T47D (cell line): ENCODE measurements around the gene MYO1B.

Experiments
- DNase-seq, 2 experiments: peaks; one replicate each; pipeline versions ENCODE4 v3.0.0 to v3.0.0-alpha.2; 2011 to 2012; ENCODE audit warnings: low read depth in 1 of 2, low spot score in 1 of 2
- JUND ChIP-seq: IDR thresholded peaks from 2 replicates; pipeline ENCODE4 v1.6.1; 2012; ENCODE audit warnings: low read depth
- in situ Hi-C: cut with HindIII; loops from 2 replicates; pipeline ENCODE4 v1.10.0; 2016; ENCODE audit warnings: low sequenced_read_pairs, low pct_unique_long_range_greater_than_20kb

Gene MYO1B

DNA sequence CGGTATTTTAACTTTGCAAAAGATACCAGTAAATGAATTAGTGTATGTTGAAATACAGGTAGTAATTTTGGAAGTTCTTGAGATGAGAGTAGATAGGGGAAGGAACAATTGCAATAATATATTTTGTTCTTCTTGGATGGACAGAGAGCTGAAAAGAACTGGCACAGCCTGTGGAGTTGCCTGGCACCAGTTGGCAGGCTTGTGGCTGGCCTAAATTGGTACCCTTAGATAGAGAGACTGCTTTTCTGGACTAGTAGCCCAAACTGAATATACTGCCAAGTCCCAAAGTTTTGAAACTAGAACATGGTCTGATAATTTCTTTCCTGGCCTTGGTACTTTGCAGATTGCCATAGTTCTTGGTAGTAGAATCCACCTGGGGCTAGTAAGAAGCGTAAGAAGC lies 26.9 kb downstream of the MYO1B start:
- no peak for DNase-seq
- in situ Hi-C loops: no loop called here
- TF ChIP-seq JUND: no peak

DNA sequence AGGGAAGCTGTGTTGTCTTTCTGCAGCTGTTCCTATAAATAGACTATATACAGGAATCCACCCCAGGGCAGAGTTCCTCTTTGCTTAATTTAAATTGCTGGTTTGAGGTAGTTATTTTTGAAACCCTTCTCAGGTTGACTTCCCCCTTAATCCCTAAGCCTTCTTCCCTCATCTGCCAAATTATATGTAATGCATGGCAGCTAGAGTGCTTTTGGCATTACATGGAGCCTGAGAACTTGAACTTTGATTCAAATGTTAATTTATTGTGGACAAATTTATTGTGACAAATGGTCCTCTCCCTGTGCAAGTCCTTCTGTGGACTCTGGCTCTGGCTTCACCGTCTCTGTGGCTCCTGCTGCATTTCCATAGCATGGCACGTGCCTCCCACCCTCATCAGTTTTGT lies 29.2 kb downstream of the MYO1B start:
- in situ Hi-C loops: no loop called here
- no peak for TF ChIP-seq JUND
- DNase-seq: no peak

DNA sequence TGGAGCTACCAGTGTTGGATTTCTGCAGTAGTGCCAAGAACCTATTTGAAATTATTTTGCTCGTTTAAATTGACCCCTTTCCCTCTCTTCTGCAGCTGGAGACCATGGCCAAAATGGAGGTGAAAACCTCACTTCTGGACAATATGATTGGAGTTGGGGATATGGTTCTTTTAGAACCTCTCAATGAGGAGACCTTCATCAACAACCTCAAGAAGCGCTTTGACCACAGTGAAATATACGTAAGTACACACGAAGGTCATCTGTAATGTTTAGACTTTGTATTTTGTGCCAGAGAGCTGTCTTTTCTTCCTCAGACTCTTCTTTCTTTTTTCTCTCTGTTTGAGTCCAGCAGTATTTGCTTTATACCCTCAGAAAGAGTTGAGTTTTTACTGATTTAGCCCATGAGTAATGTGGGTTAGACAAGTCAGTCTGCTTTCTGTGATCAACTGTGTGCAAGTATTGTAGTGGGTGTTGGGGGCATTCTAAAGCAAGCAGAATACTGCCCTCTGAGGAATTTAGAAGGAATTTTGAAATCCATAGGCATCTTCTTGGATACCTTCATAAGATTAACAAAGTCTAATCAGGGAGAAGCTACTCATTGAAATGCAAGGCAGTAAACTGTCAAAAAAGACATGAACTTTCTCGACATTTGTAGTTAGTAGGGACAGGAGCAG lies 31.7 kb downstream of the MYO1B start:
- in situ Hi-C loops: no loop called here
- no peak for DNase-seq
- TF ChIP-seq JUND: no peak

DNA sequence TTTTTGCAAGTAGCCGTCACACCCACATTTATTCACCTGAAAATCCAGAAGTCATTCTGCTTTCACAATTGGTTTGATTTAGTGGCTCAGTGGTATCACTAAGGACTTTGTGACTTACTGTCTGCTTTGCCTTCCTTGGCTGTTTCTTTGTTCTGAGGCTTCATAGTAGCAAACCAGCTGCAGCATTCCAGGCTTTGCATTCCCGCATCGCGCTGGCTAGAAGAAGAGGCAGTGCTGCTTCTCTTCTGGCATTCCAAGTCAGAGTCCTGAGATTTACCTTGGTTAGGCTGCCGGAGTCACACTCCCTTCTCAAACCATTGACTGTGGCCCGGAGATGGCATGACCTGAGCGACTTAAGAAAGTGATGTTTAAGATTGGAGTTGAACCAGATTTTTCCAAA lies 35.1 kb downstream of the MYO1B start:
- in situ Hi-C loops: no loop called here
- TF ChIP-seq JUND: no peak
- no peak for DNase-seq

DNA sequence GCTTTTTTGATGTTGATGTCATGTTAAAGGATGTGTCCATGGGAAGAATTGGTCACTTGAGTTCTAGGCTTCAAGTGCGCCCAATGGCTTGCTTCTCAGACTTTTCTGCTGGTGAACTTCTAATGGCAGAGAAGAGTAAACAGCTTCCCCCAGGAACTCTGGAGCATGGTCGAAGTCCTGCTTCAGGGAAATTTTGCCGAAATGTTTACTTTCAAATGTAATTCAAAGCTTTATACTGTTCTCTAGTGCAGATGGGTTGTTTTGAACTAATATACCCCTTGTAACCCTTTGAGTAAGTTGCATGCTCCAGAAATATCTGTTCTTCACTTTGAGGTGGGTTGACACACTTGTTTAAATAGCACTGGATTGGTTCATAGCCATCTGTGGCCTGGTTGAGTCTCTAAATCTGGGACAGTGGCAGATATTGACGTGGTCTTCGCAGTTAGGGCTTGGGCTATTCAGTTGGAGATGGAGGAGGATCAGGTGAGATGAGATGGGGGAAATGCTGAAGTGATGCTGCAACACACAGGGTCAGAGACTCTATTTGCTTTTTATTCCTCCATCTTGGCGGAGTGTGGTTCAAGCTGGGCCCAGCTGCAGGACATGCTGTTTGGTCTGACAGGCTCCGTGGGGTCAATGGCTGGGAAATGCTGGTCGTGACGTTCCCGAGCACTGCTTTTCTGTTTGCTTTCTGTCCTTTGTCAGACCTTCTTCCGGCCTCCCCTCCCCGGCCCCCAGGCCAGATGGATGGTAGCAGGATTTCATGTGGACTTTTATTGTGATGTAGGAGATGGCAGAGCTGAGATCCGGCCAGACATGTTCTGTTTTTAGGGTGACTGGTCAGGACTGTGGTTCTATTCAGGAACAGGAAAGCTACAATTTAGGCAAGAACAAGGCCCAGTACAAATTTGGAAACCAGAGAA lies 35.9 kb downstream of the MYO1B start:
- no peak for DNase-seq
- no peak for TF ChIP-seq JUND
- in situ Hi-C loops: no loop called here

DNA sequence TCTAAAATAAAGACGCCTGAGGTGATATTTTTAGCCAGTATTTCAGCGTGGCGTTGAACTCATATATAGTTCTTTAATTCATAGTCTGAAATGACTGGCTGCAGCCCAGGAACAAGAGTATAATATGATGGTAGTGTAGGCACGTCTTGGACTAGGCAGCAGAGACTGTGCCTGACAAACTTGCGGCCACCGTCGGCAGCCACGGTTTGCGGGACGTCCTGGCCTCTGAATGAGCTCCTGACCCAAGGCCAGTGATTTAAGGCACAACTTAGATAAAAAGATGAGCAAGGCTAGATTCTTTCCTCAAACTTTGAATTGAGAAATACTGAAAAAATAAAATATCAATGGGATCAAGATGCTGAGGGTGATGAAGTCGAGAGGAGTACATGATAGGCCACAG lies 40.0 kb downstream of the MYO1B start:
- in situ Hi-C loops: no loop called here
- no peak for TF ChIP-seq JUND
- DNase-seq: no peak

DNA sequence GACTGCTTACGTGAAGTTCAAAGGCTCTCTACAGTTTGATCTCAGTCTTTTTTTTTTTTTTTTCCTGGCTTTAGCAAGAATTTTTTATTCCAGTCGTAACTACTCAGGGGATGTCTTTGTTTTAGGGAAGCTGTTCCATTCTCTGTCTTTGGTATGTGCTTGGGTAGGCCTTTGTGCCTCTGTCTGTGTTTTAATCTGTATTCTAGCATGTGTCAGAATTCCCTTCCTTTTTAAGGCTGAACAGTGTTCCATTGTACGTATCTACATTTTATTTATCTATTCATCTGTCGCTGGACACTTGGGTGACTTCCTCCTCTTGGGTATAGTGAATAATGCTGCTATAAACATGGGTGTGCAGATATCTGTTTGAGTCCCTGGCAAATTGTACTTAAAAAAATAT lies 42.6 kb downstream of the MYO1B start:
- DNase-seq: no peak
- no peak for TF ChIP-seq JUND
- in situ Hi-C loops: no loop called here

DNA sequence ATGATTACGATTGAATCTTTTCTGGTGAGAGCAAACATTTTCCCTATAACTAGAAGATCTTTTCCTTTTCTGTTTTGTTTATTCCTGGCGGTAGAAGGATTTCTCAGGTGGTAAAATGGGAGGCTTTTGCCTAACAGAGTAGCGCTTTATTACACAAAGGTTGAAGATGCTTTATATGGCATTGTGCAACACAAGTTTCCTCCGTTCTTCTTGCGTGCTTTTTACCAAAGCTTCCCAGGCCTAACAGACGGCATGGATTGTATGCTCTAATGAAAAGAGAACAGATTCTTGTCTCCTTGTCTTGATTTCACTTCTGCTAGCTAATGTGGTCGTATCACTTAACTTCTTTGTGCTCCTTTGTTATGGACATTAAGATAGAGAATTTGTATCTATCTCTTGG lies 43.8 kb downstream of the MYO1B start:
- in situ Hi-C loops: no loop called here
- no peak for DNase-seq
- TF ChIP-seq JUND: no peak

DNA sequence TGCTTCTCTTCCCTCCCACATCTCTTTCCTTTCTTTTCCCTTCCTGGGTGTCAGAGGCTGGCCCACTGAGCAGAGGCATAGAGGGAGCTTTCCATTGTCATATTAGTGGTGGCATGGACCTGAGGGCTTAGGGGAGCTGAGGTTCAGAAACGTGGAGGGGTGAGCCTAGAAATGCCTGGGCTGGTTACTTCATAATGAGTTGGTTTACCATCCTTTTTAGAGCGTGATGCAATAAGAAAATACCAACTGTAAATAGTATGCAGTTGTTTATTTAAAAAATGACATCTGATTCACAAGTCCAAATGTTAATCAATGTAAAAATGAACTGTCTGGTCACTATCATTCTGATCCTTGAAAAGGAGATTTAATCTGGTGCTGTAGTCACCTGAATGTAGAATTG lies 46.3 kb downstream of the MYO1B start:
- in situ Hi-C loops: no loop called here
- DNase-seq: no peak
- TF ChIP-seq JUND: no peak

DNA sequence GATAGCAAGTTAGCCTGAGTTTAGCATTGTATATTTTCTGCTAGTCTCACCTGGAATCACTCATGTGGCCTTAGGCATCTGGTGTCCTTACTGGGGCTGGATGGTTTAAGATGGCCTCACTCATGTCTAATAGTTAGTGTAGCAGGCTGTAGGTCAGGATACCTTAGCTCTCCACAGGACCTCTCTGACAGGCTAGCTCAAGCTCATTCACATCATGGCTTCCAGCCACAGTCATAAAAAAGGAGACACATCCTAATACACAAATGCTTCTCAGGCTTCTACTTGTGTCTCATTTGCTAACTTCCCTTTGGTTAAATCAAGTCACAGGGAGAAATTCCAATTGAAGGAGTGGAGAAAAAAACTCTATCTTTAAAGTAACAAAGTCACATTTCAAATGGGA lies 47.7 kb downstream of the MYO1B start:
- in situ Hi-C loops: no loop called here
- DNase-seq: no peak
- TF ChIP-seq JUND: no peak

DNA sequence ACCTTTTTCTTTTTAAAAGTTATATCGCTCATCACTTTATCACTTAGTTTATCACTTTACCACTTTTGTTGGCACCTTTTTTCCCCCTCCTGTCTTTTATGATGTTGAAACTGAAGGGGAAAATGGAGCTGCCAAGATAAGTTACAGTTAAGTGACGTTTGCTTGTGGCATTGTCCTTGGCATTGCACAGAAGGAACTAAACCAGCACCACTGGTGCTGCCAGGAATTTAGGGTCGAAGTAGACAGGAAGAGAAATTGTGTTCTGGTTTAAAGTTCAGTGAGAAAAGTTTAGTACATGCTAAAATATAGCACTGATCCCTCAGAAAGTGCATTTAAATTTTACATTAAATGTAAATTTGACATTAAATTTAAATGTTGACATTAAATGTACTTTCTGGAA lies 49.9 kb downstream of the MYO1B start:
- TF ChIP-seq JUND: no peak
- in situ Hi-C loops: no loop called here
- DNase-seq: no peak

DNA sequence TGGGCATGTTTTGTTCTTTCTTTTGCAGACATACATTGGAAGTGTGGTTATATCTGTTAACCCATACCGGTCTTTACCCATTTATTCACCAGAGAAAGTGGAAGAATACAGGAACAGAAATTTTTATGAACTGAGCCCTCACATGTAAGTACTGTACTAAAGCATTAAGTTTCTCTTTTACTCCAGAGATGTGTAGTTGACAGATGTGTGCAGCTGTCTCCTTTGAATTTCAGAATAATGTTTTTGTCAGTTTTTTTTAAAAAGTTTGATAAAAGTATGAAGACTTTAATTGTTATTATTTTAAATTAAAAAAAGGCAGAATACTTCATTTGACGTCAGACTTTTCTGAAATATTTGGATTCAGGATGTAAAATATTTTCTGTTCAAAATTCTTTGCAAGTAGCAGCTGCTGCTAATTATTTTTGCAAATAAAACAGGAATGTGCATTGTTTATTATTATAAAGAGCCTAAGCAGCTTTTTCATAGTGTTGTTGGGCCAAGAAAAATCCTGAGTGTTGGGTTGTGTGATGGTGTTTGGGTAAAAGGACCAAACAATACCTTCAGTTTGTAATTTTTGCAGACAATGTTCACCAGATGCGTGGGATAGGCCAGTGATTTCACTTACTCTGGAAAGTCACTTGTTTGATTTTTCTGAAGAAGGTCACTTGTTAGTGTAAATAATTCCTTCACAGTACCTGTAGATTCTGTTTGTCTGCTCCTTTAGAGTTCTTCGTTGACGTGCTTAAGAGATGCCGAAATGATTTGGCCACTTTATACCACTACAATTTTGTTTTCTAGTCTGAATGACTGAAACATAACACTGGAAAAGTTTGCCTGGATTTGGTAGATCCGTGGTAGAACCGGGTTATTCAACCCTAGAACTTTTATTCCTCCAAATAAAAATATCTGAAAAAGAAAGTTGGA lies 51.1 kb downstream of the MYO1B start:
- no peak for DNase-seq
- TF ChIP-seq JUND: no peak

More for the DNA sequence above, 51.1 kb downstream of the MYO1B start:
- in situ Hi-C loops: no loop called here
